Measurements from ENCODE around the gene BCAS3.

DNA sequence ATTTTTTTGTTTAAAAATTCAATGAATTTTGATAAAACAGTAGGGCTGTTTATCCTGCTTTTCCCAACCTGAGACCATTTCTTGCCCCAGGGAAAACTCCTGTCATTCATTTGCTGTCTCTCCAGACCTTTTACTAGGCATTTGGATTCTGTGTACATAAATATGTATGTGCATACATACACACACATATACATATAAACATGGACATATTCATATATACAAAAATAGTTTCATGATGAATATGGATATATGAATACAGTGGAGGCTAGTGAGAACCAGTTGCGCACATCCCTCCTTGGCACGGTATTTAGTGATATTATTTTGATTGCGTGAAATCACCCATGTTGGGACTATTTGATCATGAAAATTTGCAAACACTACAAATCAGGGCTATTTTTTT is 269.9 kb downstream of the BCAS3 start:
- no peak for TF ChIP-seq POLR2A (IDR thresholded peaks at IDR 0.05)
- TF ChIP-seq, protein P1, sequence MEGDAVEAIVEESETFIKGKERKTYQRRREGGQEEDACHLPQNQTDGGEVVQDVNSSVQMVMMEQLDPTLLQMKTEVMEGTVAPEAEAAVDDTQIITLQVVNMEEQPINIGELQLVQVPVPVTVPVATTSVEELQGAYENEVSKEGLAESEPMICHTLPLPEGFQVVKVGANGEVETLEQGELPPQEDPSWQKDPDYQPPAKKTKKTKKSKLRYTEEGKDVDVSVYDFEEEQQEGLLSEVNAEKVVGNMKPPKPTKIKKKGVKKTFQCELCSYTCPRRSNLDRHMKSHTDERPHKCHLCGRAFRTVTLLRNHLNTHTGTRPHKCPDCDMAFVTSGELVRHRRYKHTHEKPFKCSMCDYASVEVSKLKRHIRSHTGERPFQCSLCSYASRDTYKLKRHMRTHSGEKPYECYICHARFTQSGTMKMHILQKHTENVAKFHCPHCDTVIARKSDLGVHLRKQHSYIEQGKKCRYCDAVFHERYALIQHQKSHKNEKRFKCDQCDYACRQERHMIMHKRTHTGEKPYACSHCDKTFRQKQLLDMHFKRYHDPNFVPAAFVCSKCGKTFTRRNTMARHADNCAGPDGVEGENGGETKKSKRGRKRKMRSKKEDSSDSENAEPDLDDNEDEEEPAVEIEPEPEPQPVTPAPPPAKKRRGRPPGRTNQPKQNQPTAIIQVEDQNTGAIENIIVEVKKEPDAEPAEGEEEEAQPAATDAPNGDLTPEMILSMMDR (IDR thresholded peaks at IDR 0.05): no peak

All from lower leg skin (tissue), 3 donors.